HG03064 (cell line): ENCODE data around the gene NR3C2.

Experiments
- ATAC-seq: cut with Tn5 transposase; IDR thresholded peaks from one replicate; pipeline ENCODE4 v1.9.1; 2021; ENCODE audit warnings: low read depth; ENCODE audit not compliant: unreplicated experiment

Gene NR3C2

DNA sequence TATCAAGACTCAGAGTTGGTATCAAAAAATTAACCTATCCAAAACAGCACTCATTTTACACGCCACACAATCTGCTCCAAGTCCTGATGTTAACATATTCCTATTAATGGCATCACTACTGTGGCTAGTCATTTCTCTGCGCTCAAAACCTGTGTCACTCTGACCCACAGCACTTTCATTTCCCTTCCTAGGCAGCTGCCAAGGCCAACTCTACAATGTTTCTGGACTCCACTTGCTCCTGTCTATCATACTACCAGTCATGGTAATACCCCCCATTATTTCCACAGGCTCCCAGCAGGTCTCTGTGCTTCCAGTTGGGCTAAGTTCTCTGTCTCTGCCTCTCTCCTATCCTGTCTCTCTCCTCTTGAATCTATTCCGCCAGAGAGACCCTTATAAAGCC lies 323.6 kb downstream of the NR3C2 start:
- ATAC-seq = no peak

DNA sequence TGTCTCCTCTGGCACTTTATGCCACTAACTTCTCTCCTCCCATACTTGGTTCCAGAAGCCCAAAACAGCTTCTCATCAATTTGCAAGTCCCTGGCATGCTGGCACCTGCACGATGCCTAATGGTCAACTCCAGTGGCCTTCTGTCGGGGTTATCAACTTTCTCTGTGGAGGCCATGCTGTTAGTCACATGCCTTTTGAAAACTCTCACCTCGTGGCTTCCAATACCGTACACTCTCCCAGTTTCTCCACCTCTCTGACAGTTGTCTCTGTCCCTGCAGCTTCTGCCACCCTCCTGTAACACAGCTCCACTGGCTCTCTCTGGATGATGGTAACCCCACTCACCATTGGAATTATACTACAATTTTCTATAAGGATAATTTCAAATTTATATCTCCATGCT lies 324.0 kb downstream of the NR3C2 start:
- ATAC-seq = no peak

DNA sequence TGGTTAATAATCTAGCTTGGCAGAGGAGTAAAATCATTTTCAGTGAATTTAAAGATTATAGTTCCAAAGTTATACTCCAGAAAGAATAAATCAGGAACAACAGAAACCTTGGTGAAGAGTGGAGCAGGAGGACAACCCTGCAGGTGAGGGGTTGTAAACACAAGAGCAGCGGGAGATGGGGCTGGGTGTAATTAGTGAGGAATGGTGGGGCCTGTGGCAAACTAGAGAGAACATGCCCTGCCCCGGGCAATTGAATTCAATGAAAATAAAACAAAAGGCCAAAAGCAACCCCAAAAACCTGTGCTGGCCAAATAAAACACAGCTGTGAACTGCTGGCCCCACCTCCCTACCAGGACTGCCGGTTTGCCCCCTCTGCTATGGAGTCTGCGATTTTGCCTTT lies 325.2 kb downstream of the NR3C2 start:
- ATAC-seq = no peak

DNA sequence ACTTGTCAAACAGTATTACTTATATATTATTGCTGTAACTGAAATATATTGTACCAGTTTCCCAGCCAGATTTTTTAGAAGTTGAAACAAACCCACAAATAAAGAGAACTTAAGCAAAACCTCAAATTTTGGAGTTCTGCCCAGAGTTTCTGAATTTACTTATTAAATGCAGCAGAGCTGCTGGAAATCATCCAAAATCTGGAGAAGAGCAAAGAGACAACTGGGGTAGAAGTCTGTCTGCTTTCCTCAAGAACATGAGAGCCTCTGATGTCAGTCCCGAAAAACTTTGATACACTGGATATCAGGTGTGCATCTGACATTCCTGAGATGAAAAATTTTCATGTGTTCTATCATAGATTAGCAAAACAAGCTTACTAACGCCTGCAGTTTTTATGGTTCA lies 325.9 kb downstream of the NR3C2 start:
- no peak for ATAC-seq

DNA sequence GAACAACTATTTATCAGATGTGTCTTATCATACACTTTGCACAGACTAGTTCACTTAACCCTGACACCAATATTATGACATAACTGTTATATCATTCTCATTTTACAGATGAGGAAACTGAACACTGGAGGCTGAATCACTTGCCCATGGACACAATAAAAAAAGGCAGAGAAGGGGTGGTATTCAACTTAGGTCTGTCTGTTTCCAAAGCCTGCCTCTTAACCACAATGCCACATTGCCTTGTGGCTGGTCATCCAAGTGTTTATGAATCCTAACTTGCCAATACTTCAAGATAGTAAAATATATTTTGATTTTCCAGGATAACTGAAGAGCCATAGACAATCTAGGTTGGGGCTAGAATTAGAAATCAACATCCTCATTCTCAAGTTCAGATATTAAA lies 327.8 kb downstream of the NR3C2 start:
- ATAC-seq = no peak

DNA sequence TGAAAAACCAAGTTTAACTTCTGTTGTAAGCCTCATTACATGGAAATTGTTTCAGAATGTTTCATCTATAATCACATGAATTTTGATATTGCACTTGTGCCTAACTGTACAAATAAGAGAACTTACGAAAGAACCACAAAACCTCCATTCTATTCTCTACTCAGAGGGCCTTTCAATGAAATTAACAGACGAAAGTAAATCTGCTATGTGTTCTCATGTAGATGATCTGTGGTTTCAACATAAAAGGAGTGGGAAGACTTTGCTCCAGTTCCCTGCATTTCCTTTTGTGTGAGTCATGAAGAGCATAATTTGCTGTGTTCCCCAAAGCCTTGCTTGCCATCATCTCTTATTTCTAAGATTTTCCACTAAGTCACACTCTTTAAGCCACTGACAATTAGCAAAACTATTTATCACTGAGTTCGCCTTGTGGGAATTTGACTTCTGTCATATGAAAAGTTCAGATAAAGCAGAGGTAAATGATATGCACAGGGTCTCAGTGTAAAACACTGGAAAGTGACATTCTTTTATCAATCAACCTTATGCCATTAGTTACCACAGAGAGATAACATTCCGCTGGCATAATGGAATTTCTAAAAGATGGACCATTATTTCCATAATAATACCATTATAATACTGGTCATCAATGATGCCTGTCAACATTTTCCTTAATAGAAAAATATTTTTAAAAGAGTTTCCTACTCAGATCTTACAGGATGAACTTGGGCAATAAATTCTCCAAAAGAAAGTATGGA lies 329.8 kb downstream of the NR3C2 start:
- no peak for ATAC-seq

DNA sequence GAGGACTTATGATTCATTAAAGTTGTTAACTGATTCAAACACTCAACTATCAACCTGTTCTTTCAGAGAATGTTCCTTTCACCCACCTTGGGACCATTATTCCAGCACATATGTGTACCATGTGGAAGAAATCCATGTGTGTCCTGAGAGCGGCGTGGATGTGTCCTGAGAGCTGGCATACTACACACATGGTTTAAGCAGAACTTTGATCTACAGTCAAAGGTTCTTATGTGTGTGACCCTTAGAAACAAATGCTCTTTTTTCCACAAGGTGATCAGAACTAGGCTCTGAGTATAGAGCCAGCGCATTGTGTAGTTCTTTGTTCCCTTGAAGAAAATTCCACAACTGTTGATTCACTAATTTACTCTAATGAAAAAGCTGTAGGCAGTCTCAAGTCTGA lies 332.0 kb downstream of the NR3C2 start:
- ATAC-seq = no peak

DNA sequence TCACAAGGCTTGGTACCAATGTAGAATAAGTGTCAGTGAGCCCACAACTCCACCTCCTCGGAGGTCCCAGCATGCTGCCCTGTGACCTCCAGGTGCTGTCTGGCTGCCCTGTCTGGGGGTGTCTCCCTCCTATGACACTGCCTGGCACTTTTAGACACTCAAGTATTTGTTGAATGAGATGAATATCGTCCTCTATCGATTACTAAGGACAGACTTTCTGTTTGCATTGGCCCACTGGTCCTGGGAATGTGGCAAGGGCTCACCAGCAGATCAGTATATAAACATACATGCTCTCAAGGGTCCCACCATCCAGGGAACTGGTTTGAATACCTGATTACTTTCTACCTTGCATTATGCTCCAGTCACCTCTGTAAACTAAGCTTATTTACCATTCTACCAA lies 333.0 kb downstream of the NR3C2 start:
- no peak for ATAC-seq

DNA sequence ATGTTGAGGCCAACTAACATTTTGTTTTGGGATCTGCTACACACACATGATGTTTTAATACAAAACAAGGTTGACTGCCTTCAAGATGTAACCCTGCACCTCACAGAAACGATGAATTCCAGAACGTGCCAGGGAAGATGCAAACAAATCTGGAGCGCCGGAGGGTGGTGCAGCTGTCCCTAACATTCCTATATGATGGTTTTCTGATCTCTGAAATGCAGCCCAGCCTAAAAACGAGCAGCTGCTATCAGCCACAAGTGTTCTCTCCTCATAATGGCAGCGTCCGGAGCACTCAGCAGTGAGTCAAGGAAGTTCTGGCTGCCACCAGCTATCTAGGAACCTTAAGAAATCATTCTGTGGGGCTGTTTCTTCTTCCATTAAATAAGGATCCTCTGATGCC lies 333.4 kb downstream of the NR3C2 start:
- ATAC-seq = no peak

DNA sequence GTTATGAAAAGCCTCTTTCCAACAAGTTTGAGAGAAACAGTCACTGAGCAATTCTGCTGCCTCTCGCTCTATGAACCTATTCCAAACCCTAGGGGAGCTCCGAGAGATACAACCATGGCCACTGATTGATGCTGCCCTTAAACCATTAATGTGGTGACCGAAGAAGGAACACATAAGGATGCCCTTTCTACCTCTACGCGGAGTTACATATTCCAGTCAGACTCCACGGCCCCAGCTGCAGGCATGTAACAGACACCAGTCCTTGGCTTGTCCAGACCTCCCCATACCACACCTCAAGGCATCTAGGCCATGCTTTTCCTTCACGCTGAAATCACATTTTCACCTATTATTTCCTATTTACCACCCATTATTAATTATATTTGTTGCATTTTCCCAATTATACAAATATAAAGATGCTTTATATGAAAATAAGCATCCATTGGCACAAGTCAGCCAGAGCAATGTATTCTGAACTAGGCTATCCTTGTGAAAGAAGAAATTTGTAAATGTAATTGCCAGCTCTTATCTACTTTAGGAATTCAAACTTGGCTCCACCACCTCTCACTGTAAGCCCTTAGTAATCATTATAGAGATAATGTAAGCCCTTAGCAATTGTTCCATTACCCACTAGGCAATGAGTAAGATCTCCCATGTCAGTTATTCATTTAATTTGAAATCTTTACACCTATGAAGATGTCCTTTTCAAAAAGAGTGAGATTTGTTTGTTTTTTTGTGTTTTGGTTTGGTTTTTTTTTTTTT lies 338.4 kb downstream of the NR3C2 start:
- no peak for ATAC-seq

DNA sequence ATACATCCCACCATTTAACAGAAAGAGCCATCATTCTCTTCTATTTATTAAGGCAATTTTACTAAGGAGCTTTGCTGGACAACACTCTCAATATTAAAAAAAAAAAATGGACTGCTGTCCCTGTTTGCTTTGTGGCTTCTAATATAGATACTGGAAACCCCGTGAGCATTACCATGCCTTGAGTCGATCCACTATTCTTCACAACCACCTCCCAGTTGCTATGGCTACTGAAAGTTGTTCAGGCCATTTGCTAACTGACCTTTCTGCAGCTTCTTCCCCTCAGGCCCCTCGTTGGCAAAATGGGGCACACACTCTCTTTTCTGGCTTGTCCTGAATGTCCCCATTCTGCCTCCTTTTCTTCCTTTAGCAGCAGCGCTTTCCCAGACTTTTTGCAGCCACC lies 340.4 kb downstream of the NR3C2 start:
- no peak for ATAC-seq

DNA sequence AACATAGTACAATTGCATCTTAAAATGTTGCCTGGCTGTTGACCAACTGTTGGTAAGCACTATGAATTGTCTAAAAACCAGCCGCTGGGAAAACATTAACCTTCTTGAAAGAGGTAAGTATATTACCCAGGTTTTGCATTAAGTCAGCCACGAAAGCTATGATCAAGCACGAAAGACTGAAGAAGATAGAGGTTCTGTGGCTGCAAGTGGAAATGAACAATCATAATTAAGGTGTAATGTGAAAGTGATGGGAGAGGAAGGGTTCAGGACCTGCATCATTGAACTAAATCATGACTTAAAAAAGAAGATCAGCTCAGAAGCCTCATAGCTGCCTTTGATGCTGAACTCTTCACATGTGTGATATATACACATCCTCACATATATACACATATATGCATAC lies 341.0 kb downstream of the NR3C2 start:
- no peak for ATAC-seq

DNA sequence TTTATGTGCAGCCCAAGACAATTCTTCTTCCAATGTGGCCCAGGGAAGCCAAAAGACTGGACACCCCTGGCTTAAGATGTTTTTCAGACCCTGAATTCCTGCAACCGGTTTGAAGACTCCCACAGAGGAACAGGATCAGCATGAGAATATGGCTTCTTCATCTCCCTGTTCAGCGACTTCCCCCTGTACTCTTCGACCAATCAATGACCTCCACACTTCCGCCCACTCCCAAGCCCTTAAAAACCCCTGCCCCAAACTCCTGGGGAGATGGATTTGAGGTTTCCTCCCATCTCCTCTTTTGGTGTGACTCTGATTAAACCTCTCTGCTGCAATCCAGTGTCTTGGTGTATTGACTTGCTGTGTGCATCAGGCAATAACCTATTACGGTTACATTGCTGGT lies 344.4 kb downstream of the NR3C2 start:
- no peak for ATAC-seq

DNA sequence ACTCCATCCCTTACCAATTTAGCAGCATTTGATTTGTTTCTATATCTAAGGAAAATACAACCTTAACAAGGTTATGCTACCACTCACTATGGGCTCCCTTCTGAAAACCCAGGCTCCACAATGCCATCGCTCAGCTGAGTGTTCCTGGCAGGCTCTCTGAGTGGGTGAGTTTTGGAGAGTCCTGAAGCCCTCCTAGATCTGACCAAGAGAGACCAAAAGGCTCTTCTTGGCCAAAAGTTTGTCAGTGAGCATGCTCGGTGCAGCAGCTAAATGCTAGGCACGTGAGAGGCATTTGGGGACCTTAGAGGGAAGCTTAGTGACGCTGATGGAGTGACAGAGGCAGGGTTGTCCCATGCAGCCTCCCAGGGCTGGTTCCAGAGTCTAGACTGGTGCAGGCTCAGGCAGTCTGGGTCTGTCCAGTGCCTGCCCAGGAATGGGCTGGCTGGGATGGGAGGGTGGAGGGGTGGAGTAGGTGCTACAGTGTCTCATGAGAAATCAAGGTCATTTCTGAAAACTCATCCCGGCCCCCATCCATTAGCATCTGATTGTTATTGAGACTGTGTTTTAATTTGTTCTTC lies 346.8 kb downstream of the NR3C2 start:
- no peak for ATAC-seq

DNA sequence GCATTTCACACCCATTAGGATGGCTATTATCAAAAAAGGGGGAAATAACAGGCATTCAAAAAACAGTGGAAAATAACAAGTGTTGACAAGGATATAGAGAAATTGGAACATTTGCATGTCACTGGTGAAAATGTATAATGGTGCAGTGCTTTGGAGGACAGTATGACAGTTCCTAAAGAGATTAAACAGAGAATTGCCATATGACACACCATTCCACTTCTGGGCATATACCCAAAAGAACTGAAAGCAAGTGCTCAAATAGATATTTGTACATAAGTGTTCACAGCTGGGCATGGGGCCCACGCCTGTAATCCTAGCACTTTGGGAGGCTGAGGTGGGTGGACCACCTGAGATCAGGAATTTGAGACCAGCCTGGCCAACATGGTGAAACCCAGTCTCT lies 348.1 kb downstream of the NR3C2 start:
- no peak for ATAC-seq

DNA sequence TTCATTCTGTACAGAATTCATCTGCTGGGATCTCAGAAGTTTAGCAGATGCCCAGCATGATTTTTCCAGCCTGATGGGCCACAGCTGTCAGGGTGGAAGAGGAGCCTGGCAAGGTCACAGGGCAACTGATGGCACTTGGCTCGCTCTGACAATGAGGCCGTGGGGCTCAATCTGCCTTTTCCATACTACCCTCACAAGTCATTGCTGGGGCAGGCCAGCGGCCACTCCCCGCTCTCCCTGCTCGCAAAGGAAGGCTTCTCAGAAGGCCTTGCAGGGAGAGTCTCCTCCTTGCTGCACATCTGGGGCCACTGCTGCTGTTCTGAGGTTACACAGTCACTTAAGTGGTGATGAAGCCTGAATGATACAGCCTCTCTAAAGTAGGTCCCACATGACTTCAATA lies 349.1 kb downstream of the NR3C2 start:
- no peak for ATAC-seq

DNA sequence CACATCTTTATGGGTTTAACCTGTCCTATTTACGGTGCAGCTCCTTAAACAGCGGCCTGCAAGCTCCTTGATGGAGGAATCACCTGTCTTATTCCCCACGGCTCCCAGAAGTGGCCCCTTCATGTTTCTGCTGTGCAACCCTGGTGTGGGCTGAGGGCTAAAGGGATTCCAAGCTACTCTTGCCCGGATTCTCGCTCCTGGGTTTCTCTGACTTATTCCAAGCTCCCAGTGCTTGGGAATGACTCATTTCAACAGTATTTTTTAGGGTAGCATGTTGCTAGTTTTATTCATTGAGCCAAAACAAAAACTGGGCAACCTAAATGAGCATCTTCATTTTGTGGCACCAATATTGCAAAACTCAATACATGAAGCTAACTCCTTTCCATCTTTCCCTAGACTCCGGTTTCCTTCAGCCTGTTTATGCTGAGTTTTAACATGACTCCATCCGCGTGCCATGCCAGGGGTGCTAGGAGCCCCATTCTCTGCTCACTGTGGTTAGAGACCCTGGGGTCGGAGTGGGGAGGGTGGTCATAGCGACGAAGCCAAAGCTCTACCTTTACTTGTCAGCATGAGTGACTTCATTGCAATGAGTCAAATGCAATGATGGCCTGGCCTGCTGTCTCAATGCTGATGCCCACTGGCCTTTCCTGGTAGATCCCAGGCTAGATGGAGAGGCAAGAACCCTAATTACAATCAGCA lies 349.7 kb downstream of the NR3C2 start:
- no peak for ATAC-seq

DNA sequence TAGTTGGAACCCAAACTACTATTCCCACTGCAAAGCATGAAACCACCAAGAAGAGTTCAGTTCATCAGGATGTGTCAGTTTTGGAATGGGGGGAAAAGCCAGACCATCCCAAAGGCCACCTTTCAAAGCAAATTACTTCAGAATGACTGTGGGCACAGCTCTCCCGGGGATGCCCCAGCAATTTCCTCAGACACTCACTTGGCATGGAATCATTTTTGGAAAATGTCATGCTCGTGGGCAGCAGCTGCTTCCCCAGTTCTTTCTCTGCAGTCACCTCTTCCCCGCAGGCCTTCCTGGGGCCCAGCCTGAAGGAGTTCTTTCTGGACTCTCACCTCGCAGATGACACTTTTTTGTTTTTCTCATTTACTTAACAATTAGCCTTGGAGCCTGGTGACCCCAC lies 350.3 kb downstream of the NR3C2 start:
- no peak for ATAC-seq

DNA sequence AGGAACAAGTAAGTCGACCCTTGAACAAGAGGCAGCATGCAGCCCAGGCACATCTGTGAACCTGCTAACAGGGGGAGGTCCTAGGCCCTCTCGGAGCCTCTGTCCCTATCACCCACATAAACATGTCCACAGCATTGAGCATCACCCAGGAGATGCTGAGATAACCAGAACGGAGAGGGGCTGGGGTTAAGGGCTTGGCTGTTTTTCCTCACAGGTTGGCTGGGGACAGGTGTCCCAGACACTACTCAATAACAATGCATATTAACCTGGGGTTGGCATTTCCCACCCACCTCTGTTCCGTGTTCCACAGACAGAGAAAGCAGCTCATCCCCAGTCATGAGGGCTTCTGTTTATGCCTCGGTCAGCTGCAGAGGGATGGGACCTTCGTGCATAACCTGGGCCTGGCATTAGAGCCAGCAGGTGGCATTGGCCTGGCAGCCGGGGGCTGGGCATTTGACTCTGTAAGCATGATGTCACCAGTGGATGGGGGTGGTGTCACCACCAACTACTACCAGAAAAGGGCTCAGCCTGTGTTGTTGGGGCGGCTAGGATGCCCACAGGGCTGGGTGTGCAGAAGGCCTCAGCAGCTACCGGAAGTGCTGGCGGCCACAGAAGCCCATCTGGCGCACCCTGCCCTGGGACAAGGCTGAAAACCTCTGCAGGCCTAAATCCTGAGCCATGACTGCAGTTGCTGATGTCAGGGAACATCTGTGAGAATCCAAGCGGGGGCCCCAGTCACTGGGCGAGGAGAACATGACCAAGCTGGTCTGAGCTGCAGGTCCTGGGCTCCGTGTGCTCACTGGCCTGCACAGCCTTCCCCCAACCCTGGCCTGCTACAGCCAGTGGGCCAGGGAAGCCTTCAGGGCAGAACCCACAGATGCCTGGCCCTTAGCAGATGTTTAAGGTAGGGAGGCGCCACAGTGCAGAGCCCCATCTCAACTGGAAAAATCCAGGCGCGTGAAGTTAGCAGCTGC lies 351.4 kb downstream of the NR3C2 start:
- ATAC-seq = no peak

DNA sequence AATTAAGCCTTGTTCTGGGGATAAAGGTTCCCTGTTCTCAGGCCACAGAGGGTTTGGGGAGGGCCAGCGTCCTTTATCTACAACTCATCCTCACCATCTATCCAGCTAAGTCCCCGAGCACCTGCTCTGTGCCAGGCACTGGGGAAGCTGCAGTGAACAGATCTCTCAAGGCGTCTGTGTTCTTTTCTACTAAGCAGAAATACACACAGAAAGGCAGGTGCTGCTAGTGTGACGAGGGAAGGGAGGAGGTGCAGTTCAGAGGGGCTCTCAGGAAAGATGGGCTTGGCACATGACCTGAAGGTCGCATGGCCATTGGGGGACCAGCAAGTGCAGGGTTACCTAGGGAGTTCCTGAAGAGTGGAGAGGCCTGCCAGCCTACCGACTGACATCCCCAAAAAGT lies 352.2 kb downstream of the NR3C2 start:
- no peak for ATAC-seq
